Liver (tissue), 9 donors: ENCODE results near the gene CACNA1B. TPM values are rescaled to one million over a fixed set of nuclear protein-coding genes. Genes with fewer than 3 reads are reported as not detected.

Source experiments
- DNase-seq: peaks from one replicate; pipeline ENCODE4 v3.0.0-alpha.2; 2017; ENCODE audit warnings: low spot score
- H3K27ac ChIP-seq, 2 donors: one replicate each; pipeline ENCODE4 v1.7.0; 2013; ENCODE audit warnings: inconsistent platforms in 2 of 2, low read length in 2 of 2, control low read depth in 1 of 2, low read depth in 1 of 2, mild to moderate bottlenecking in 1 of 2
- H3K27me3 ChIP-seq, 4 donors: one replicate each; pipeline versions ENCODE4 v1.6.1 to v1.7.0; 2013; ENCODE audit warnings: low read length in 3 of 4, inconsistent platforms in 1 of 4, mild to moderate bottlenecking in 1 of 4, moderate library complexity in 1 of 4; ENCODE audit not compliant: control insufficient read depth in 4 of 4, insufficient read depth in 4 of 4
- H3K36me3 ChIP-seq, 4 donors: one replicate each; pipeline versions ENCODE4 v1.6.1 to v1.7.0; 2013; ENCODE audit warnings: low read length in 3 of 4, mild to moderate bottlenecking in 3 of 4, low read depth in 1 of 4, moderate library complexity in 1 of 4; ENCODE audit not compliant: control insufficient read depth in 4 of 4, insufficient read depth in 3 of 4
- H3K4me1 ChIP-seq, 4 donors: one replicate each; pipeline versions ENCODE4 v1.6.1 to v1.7.0; 2013; ENCODE audit warnings: low read length in 3 of 4, mild to moderate bottlenecking in 3 of 4, moderate library complexity in 1 of 4; ENCODE audit not compliant: control insufficient read depth in 4 of 4, insufficient read depth in 4 of 4
- H3K4me3 ChIP-seq, 3 donors: one replicate each; pipeline versions ENCODE4 v1.6.1 to v1.7.0; 2013; ENCODE audit warnings: low read length in 3 of 3, control low read depth in 1 of 3, low read depth in 1 of 3, mild to moderate bottlenecking in 1 of 3
- H3K9ac ChIP-seq, 2 donors: one replicate each; pipeline ENCODE4 v1.7.0; 2013; ENCODE audit warnings: low read length in 2 of 2, mild to moderate bottlenecking in 2 of 2, moderate library complexity in 2 of 2, control low read depth in 1 of 2, low read depth in 1 of 2
- H3K9me3 ChIP-seq, 4 donors: one replicate each; pipeline versions ENCODE4 v1.6.1 to v1.7.0; 2013; ENCODE audit warnings: low read length in 3 of 4; ENCODE audit not compliant: control insufficient read depth in 4 of 4
- EGR1 ChIP-seq, 2 donors: IDR thresholded peaks; 2 replicates each; pipeline ENCODE4 v1.6.1; 2016 to 2018; ENCODE audit warnings: antibody characterized with exemption in 2 of 2, low read depth in 2 of 2
- FOXA1 ChIP-seq: IDR thresholded peaks from 2 replicates; pipeline ENCODE4 v1.6.1; 2016; ENCODE audit warnings: antibody characterized with exemption
- FOXA2 ChIP-seq: IDR thresholded peaks from 2 replicates; pipeline ENCODE4 v1.6.1; 2016; ENCODE audit warnings: antibody characterized with exemption
- GABPA ChIP-seq, 2 donors: IDR thresholded peaks in 1 of 2; conservative IDR thresholded peaks in 1 of 2; 2 replicates each; pipeline ENCODE4 v1.6.1; 2016; ENCODE audit warnings: antibody characterized with exemption in 2 of 2, mild to moderate bottlenecking in 1 of 2, moderate library complexity in 1 of 2
- HNF4A ChIP-seq, 2 donors: conservative IDR thresholded peaks; 2 replicates each; pipeline ENCODE4 v1.6.1; 2016; ENCODE audit warnings: antibody characterized with exemption in 2 of 2, mild to moderate bottlenecking in 2 of 2
- HNF4G ChIP-seq: IDR thresholded peaks from 2 replicates; pipeline ENCODE4 v1.6.1; 2016; ENCODE audit warnings: antibody characterized with exemption
- JUND ChIP-seq, 2 donors: IDR thresholded peaks; 2 replicates each; pipeline ENCODE4 v1.6.1; 2016; ENCODE audit warnings: antibody characterized with exemption in 2 of 2
- NR2F2 ChIP-seq: IDR thresholded peaks from 2 replicates; pipeline ENCODE4 v1.6.1; 2016; ENCODE audit warnings: antibody characterized with exemption
- RAD21 ChIP-seq, 2 donors: IDR thresholded peaks; 2 replicates each; pipeline ENCODE4 v1.6.1; 2016; ENCODE audit warnings: antibody characterized with exemption in 2 of 2, mild to moderate bottlenecking in 2 of 2
- RXRA ChIP-seq, 2 donors: IDR thresholded peaks; 2 replicates each; pipeline ENCODE4 v1.6.1; 2017 to 2018; ENCODE audit warnings: antibody characterized with exemption in 2 of 2, mild to moderate bottlenecking in 1 of 2
- SP1 ChIP-seq: IDR thresholded peaks from 2 replicates; pipeline ENCODE4 v1.6.1; 2018; ENCODE audit warnings: antibody characterized with exemption, mild to moderate bottlenecking
- TAF1 ChIP-seq: conservative IDR thresholded peaks from 2 replicates; pipeline ENCODE4 v1.6.1; 2016; ENCODE audit warnings: antibody characterized with exemption, mild to moderate bottlenecking
- YY1 ChIP-seq: IDR thresholded peaks from 2 replicates; pipeline ENCODE4 v1.6.1; 2016; ENCODE audit warnings: antibody characterized with exemption, mild to moderate bottlenecking
- WGBS: extraction: QIAGEN DNeasy Blood & Tissue Kit; methylation state at CpG from one replicate; pipeline ENCODE4 v1.1.7; 2013; 5-methylcytosine and 5-hydroxymethylcytosine counted together
- polyA plus RNA-seq, 2 donors: library from polyadenylated mRNA; stranded (reverse) in 1 of 2; unstranded in 1 of 2; fragments of 200-250 nt in 1 of 2; fragments of >200 nt in 1 of 2; fragmentation: Nextera tagmentation in 1 of 2; extraction: Ambion mirVana in 1 of 2; gene quantifications; one replicate each; pipeline versions ENCODE4 v1.2.1 to v1.2.3, GENCODE V29; 2013 to 2015
- total RNA-seq, 2 donors: library from RNA; depleted of rRNA; stranded (reverse); fragments of >200 nt; gene quantifications; one replicate each; pipeline ENCODE4 v1.2.3, GENCODE V29; 2014
- TF ChIP-seq, protein P1 (sequence below): IDR thresholded peaks from 2 replicates; pipeline ENCODE4 v1.6.1; 2016; ENCODE audit warnings: antibody characterized with exemption
- TF ChIP-seq, protein P2 (sequence below): IDR thresholded peaks from 2 replicates; pipeline ENCODE4 v1.6.1; 2016; ENCODE audit warnings: antibody characterized with exemption
- TF ChIP-seq, protein P3 (sequence below): fragments of 150-350 bp; IDR thresholded peaks from 2 replicates; pipeline ENCODE4 v1.5.1; 2017; ENCODE audit warnings: improper control_type of control experiment, low read depth, low read length; ENCODE audit not compliant: missing input control
- TF ChIP-seq, protein P4 (sequence below): IDR thresholded peaks from 2 replicates; pipeline ENCODE4 v1.6.1; 2016; ENCODE audit warnings: antibody characterized with exemption
- donor health status: healthy.
- donor health status: healthy.
- donor health status: healthy.
- donor health status: healthy.
- donor health status: healthy.

The CACNA1B gene
- total and polyA plus RNA-seq, 4 donors = under 0.01 to 0.05 TPM; not detected in 2

DNA sequence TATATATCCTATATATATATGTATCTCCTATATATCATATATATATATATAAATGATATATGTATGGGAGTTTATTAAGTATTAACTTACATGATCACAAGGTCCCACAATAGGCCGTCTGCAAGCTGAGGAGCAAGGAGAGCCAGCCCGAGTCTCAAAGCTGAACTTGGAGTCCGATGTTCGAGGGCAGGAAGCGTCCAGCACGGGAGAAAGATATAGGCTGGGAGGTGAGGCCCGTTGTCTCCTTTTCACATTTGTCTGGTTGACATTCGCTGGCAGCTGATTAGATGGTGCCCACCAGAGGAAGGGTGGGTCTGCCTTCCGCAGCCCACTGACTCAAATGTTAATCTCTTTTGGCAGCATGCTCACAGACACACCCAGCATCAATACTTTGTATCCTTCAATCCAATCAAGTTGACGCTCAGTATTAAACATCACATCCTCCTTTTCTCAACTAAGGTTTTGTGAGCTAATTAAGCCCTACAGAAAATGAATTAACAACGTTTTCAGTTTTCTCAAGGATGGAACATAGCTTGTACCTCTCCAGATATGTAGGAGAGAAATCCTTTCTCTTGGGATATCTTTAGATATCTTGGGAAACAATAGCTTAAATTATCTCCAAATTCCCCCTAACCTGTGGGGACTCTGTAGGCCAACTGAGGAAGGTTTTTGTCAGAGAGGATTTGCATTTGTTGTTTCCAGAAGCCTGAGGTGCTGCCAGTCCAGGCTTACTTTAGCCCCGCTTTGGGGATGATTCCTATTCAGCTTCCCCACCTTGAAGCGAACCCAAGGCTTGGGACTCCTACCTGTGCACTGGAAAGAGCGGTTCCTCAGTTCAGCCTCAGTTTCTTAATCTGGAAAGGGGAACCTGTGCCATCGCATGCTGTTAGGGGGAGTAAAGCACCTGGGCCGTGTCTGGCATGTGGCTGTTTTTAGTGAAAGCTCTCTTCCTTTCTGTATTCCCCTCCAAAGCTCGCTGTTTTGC is 163.2 kb downstream of the CACNA1B start:
- DNase-seq = no peak
- H3K9me3 ChIP-seq = no peaks in the 10 kb centered on the region
- H3K27me3 ChIP-seq = no peaks in the 10 kb centered on the region
- WGBS = 82% methylated on average over 17 of the region's 17 CpGs
- H3K4me1 ChIP-seq = no peaks in the 10 kb centered on the region
- H3K9ac ChIP-seq = no peak overlapping the region
- TF ChIP-seq, protein P1, sequence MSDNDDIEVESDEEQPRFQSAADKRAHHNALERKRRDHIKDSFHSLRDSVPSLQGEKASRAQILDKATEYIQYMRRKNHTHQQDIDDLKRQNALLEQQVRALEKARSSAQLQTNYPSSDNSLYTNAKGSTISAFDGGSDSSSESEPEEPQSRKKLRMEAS = no peak
- TF ChIP-seq RXRA (IDR thresholded peaks at IDR 0.05) (no peak), EGR1 (IDR thresholded peaks at IDR 0.05; ENCODE audit: low read depth in 2 of 2) (no peak), FOXA1 (no peak), RAD21 (IDR thresholded peaks at IDR 0.05) (no peak), NR2F2 (no peak), YY1 (no peak), HNF4G (no peak), GABPA (IDR thresholded peaks at IDR 0.05 in 1 of 2, conservative IDR thresholded peaks at IDR 0.05 in 1 of 2) (no peak), JUND (IDR thresholded peaks at IDR 0.05) (no peak), SP1 (no peak)
- TF ChIP-seq, protein P2, sequence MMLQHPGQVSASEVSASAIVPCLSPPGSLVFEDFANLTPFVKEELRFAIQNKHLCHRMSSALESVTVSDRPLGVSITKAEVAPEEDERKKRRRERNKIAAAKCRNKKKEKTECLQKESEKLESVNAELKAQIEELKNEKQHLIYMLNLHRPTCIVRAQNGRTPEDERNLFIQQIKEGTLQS = no peak
- no peak overlapping the region for H3K27ac ChIP-seq
- no peak overlapping the region for H3K4me3 ChIP-seq
- H3K36me3 ChIP-seq = no peaks in the 10 kb centered on the region

DNA sequence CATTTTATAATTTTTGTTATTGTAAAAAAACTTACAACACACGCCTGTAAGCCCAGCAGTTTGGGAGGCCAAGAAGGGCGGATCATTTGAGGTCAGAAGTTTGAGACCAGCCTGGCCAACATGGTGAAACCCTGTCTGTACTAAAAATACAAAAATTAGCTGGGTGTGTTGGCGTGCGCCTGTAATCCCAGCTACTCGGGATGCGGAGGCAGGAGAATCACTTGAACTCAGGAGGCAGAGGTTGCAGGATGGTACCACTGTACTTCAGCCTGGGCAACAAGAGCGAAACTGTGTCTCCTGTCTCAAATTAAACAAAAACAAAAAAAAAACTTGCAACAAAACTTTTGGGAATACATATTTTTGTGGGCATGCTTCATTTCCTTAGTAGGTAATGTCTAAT is 164.6 kb downstream of the CACNA1B start:
- H3K9me3 ChIP-seq = no peaks in the 10 kb centered on the region
- 89% methylated on average over 7 of the region's 7 CpGs for WGBS
- H3K4me1 ChIP-seq = no peaks in the 10 kb centered on the region
- no peak overlapping the region for H3K27ac ChIP-seq
- no peak for TF ChIP-seq HNF4G
- TF ChIP-seq, protein P2 = no peak
- TF ChIP-seq GABPA (IDR thresholded peaks at IDR 0.05 in 1 of 2, conservative IDR thresholded peaks at IDR 0.05 in 1 of 2) = no peak
- no peak for TF ChIP-seq YY1
- TF ChIP-seq FOXA2 = no peak
- TF ChIP-seq, protein P3, sequence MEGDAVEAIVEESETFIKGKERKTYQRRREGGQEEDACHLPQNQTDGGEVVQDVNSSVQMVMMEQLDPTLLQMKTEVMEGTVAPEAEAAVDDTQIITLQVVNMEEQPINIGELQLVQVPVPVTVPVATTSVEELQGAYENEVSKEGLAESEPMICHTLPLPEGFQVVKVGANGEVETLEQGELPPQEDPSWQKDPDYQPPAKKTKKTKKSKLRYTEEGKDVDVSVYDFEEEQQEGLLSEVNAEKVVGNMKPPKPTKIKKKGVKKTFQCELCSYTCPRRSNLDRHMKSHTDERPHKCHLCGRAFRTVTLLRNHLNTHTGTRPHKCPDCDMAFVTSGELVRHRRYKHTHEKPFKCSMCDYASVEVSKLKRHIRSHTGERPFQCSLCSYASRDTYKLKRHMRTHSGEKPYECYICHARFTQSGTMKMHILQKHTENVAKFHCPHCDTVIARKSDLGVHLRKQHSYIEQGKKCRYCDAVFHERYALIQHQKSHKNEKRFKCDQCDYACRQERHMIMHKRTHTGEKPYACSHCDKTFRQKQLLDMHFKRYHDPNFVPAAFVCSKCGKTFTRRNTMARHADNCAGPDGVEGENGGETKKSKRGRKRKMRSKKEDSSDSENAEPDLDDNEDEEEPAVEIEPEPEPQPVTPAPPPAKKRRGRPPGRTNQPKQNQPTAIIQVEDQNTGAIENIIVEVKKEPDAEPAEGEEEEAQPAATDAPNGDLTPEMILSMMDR = no peak
- TF ChIP-seq NR2F2 = no peak
- TF ChIP-seq, protein P4, sequence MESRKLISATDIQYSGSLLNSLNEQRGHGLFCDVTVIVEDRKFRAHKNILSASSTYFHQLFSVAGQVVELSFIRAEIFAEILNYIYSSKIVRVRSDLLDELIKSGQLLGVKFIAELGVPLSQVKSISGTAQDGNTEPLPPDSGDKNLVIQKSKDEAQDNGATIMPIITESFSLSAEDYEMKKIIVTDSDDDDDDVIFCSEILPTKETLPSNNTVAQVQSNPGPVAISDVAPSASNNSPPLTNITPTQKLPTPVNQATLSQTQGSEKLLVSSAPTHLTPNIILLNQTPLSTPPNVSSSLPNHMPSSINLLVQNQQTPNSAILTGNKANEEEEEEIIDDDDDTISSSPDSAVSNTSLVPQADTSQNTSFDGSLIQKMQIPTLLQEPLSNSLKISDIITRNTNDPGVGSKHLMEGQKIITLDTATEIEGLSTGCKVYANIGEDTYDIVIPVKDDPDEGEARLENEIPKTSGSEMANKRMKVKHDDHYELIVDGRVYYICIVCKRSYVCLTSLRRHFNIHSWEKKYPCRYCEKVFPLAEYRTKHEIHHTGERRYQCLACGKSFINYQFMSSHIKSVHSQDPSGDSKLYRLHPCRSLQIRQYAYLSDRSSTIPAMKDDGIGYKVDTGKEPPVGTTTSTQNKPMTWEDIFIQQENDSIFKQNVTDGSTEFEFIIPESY = no peak
- TF ChIP-seq SP1 = no peak
- TF ChIP-seq RXRA (IDR thresholded peaks at IDR 0.05) = no peak
- TF ChIP-seq RAD21 (IDR thresholded peaks at IDR 0.05) = no peak
- TF ChIP-seq TAF1 = no peak
- TF ChIP-seq JUND (IDR thresholded peaks at IDR 0.05) = no peak
- no peak for TF ChIP-seq HNF4A (conservative IDR thresholded peaks at IDR 0.05)
- no peaks in the 10 kb centered on the region for H3K36me3 ChIP-seq
- H3K4me3 ChIP-seq = no peak overlapping the region
- no peak for DNase-seq
- no peaks in the 10 kb centered on the region for H3K27me3 ChIP-seq
- no peak overlapping the region for H3K9ac ChIP-seq
